ENCODE measurements around the gene GGT1.
"Not testable (repeated sequence)": the region's sequence is repeated elsewhere in the genome, so short reads cannot be mapped to it uniquely, and the experiment has no call there.

Gene GGT1

DNA sequence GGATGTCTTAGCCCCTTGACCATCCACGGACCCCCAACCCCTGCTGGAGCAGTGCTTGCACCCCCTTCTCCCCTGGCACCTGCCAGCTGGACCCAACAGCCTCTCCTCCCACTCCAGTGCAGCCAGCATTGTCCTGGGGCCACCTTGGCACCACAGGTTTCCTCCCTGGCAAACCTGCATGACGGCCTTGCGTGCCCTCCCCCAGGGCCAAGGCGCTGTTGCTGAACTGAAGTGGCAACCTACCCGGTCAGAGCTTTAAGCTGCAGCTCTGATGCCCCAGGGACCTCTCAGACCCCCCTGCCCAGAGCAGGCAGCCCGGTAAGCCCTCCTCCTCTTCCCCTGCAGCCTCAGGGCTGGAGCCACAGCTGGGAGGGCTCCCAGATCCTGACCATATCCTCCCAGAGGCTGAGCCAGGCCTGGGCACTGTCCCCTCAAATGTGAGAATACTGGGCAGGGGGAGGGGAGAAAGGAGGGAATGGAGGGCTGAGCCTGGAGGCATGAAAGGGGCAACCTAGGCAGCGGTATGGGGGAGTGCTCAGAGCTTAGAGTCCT, 8.3 kb upstream of the GGT1 start:
- no peak for TF ChIP-seq JUND (IDR thresholded peaks at IDR 0.05; ENCODE audit: low read depth)
- in situ Hi-C loops (cut with HindIII; ENCODE audit: low pct_unique_long_range_greater_than_20kb, low sequenced_read_pairs): no loop called here
- peak; percentile 51 to 89 for DNase-seq (ENCODE audit: low read depth in 1 of 2, low spot score in 1 of 2)

DNA sequence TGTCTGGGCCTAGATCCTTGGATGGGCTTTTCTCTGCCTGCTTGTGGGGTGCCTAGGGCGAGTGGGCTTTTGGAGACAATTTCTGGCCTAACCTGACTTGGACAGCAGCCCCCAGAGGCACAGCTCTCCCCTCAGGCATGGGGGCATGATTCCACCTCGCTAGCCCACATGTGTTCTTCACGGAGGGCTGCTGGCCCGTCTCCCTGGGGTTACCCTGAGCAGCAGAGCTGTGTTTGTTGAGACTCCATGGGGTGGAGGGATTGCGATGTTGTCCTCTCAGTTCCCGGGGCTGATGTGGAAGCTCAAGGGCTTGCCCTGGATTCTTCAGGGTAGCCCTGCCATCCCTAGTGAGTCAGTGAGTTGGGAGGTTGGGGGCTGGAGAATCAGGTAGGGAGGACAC, 7.8 kb upstream of the GGT1 start:
- TF ChIP-seq JUND (IDR thresholded peaks at IDR 0.05; ENCODE audit: low read depth): no peak
- DNase-seq (ENCODE audit: low read depth in 1 of 2, low spot score in 1 of 2): no peak
- in situ Hi-C loops (cut with HindIII; ENCODE audit: low pct_unique_long_range_greater_than_20kb, low sequenced_read_pairs): no loop called here

DNA sequence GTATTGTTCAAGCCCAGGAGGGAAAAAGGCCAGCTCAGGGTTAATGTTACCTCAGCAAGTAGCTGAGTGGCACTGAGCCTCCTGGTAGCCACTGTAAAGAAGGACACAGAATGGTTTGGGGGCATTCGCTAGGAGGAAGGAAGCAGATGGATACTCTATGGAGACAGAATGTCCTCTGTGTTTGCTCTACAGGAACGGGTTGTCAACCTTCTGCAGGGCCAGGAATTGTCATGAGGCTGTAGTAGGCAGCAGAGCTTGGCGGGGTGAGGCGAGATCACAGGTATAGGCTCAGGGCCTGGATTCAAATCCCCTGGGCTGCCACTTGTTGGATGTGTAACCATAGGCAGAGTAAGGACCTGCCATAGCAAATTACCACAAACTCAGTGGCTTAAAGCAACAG, 7.1 kb upstream of the GGT1 start:
- in situ Hi-C loops (cut with HindIII; ENCODE audit: low pct_unique_long_range_greater_than_20kb, low sequenced_read_pairs): no loop called here
- no peak for TF ChIP-seq JUND (IDR thresholded peaks at IDR 0.05; ENCODE audit: low read depth)

DNA sequence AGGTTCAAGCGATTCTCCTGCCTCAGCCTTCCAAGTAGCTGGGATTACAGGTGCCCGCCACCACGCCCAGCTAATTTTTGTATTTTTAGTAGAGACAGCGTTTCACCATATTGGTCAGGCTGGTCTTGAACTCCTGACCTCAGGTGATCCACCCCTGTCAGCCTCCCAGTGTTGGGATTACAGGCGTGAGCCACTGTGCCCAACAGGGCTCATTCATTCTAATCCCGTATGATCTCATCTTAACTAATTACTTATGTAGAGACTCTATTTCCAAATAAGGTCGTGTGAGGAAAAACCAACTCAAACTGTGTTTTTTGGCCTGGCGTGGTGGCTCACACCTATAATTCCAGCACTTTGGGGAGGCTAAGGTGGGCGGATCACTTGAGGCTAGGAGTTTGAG, 5.9 kb upstream of the GGT1 start:
- in situ Hi-C loops (cut with HindIII; ENCODE audit: low pct_unique_long_range_greater_than_20kb, low sequenced_read_pairs); DNase-seq (ENCODE audit: low read depth in 1 of 2, low spot score in 1 of 2): not testable (repeated sequence)

More for the DNA sequence above, 7.1 kb upstream of the GGT1 start:
- DNase-seq (ENCODE audit: low read depth in 1 of 2, low spot score in 1 of 2): no peak

DNA sequence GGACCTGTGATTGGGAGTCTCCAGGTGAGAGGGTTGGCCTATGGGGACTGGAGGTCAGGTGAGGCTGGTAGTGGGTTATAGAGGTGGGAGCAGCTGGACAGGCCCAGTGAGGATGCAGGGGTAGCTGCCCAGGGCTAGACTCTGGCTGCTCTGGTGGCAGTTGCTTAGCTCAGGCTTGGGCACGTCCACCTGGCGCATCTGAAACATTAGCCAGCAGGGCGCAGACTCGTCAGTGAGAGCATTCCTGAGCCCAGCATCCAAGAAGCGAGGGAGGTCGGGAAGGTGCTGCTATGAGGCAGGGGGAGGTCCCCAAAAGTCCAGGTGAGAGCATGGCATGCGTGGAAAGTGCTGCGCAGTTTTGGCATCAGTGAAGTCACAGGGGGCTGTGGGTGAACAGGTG, 3.5 kb upstream of the GGT1 start:
- no peak for TF ChIP-seq JUND (IDR thresholded peaks at IDR 0.05; ENCODE audit: low read depth)
- no peak for DNase-seq (ENCODE audit: low read depth in 1 of 2, low spot score in 1 of 2)
- in situ Hi-C loops (cut with HindIII; ENCODE audit: low pct_unique_long_range_greater_than_20kb, low sequenced_read_pairs): no loop called here

DNA sequence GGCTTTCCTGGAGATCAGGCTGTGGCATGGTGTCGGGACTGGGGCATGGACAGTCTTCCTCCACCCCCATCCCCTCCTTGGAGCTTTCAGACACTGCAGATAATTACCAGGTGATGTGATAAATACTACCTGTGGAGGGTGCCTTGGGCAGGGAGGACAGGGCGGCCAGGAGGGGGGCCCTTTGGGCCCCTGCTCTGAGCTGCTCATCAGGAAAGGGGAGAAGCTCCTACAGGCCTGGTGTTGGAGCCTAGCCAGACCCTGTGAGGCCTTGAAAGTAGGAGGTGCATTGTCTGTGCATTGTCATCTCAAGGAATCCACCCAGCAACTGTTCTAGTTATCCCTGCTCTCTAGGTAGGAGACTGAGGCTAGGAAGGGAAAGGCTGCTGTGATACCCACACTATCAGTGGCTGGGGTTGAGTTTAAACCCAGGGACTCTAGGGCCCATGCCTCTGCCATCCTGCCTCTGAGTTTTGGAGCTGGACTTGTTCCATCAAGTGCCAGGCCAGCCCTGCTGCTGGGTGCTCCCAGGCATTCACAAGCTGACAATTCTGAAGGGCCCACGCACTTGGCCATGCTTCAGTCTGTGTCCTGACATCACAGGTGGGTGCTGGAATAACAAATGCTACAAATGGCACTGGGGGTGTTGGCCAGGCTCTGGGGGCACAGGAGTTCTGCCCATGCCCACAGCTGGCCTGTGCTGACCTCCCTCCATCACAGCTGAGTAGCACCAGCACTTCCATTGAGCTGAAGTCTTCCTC, 2.9 kb upstream of the GGT1 start:
- DNase-seq (ENCODE audit: low read depth in 1 of 2, low spot score in 1 of 2); in situ Hi-C loops (cut with HindIII; ENCODE audit: low pct_unique_long_range_greater_than_20kb, low sequenced_read_pairs): not testable (repeated sequence)

DNA sequence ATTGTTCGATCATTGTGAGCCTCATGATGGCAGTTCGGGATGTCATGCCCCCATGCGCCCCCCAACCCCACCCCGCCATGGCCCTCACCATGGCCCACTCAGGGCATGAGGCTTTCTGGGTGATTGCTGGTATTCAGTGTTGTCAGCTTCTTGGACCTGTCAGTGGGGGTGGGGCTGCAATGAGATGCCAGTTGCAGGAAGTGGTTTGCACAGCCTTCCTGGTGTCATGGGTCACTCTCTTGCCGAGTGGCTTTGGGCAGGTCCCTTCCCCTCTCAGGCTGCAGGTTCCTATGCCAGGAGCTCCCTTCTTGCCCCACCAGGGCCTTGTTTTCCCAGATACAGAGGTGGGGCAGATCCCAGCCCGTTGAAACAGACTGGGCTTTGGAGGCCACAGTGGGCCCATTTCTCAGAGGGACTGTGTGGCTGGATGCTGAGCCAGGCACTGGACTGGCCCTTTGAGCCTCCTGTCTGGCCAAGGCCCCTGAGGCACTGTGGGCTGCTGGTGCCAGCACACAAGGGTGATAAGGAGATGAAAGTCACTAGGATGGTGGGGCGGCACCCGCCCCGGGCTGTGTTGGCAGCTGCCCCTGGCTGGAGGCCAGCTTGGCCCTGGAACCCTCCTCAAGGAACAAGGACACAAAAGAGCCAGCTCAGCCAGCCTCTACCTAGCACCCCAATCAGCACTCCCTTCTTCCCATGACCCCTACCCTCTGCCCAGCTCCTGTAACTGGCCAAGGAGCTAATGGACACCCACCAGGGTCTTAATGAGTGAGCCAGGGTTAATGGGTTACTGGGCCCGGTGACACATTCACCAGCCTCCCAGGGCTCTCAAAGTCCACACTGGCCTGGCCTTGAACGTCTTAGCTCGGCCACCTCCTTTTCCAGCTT, 1.5 kb upstream of the GGT1 start:
- in situ Hi-C loops (cut with HindIII; ENCODE audit: low pct_unique_long_range_greater_than_20kb, low sequenced_read_pairs): no loop called here
- peak in 1 of 2 experiments; percentile 46 for DNase-seq (ENCODE audit: low read depth in 1 of 2, low spot score in 1 of 2)
- no peak for TF ChIP-seq JUND (IDR thresholded peaks at IDR 0.05; ENCODE audit: low read depth)

DNA sequence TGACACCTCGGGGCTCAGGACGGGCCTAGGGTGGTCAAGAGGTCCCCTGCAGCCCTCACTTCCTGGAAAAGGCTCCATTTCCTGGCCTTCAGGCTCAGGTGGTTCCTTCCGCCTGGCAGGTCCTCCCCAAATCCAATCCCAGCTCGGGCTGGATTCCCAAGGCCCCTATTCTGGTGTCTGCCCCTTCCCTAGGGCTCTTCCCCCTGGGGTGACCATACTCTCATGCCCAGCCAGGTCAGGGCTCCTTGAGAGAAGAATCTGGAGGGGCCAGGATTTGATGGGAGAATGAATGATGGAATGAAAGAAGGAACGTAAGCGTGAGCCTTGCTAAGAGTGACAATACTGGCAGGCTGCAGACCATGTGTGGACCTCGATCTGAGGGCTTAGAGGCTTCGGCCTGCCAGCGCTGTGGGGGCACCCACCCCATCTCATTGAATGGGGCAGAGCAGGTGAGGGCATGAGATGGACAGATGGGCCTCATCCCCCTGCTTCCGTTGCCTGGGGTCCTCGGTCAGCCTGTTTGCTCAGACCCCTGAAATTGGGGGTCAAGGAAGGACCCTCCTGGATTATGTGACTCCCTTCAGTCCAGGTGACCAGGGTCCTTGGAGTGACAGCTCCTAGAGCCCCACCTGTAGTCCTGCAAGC, 766 bp upstream of the GGT1 start:
- DNase-seq (ENCODE audit: low read depth in 1 of 2, low spot score in 1 of 2); in situ Hi-C loops (cut with HindIII; ENCODE audit: low pct_unique_long_range_greater_than_20kb, low sequenced_read_pairs): not testable (repeated sequence)

DNA sequence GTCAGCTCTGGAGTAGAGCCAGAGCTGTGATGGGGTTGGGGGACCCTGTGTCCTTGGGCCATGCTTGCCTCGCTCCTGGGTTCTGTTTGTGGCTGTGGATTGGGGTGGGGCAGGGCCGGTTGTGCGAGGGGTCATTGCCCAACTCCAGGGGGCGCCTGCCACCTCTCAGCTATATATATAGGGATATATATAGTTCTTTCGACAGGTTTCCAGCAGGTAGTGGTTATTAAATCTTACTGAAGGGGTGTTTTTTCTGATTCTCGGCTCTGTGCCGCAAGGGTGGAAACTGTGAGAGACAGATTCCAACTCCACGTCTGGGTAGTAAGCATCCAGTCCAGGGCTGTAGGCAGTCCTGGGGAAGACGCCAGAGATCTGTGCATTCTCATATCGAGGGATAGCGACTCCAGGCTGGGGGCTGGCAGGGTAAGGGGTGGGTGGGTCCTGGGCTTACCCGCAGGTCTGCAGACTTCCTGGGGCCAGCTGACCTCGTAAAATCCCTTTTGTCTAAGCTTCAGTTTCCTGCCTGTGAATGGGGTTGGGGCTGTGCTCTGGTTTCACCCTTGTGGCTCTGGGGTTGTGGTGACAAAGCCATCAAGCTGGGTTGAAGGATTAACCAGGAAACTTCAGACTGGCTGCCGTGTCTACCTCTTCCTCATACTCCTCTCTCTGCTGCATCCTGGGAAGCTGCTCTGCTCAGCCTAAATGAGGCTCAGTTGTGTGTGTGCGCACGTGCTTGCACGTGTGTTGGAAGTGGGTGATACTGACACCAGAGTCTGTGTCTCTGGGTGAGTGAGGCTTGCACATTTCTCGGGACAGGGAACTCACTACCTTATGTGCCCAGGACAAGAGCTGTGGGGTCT, 1.0 kb downstream of the GGT1 start:
- in situ Hi-C loops (cut with HindIII; ENCODE audit: low pct_unique_long_range_greater_than_20kb, low sequenced_read_pairs); DNase-seq (ENCODE audit: low read depth in 1 of 2, low spot score in 1 of 2): not testable (repeated sequence)

DNA sequence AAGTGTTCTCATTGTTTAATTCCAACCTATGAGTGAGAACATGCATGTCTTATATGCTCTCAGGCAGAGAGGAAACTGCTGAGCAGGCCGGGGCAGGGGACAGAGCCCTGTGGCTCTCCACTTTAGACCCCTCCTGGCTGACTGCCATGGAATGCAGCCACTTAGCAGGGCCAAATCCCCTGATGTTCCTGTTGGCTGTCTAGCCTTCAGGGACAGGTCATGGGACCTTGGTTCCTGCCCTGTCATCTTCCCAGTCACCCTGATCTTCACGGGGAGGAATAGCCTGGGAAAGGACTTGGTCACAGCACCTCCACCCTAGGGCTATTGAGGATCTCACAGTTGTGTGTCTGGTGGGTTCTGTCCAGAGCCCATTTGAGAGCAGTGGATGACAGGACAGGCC, 3.3 kb downstream of the GGT1 start:
- in situ Hi-C loops (cut with HindIII; ENCODE audit: low pct_unique_long_range_greater_than_20kb, low sequenced_read_pairs); DNase-seq (ENCODE audit: low read depth in 1 of 2, low spot score in 1 of 2): not testable (repeated sequence)

DNA sequence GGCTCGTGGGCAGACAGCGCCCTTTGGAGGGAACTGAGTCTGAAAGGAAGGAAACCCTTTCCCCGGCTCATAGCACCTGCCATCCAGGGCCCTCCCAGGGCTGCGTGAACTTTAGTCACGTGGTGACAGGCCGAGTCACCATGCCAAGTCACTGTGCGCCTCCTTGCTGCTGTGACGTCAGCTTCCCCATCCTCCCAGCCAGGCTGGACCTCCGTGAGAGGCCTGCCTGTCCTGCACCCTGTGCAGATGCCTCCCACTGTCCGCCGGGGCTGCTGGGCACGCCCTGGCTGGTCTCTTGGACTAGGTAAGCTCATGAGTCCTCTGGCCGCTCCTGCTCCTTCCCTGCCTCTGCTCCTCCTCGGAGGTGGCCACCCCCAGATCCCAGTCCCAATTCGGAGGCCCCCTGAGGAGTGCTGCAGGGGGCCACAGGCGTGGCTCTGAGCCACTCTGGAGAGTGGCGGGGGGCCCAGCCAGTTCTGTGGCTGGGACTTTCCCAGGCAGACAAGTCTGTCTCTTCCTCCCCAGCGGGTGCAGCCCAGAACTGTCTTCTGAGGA, 4.5 kb downstream of the GGT1 start:
- DNase-seq (ENCODE audit: low read depth in 1 of 2, low spot score in 1 of 2); in situ Hi-C loops (cut with HindIII; ENCODE audit: low pct_unique_long_range_greater_than_20kb, low sequenced_read_pairs): not testable (repeated sequence)

DNA sequence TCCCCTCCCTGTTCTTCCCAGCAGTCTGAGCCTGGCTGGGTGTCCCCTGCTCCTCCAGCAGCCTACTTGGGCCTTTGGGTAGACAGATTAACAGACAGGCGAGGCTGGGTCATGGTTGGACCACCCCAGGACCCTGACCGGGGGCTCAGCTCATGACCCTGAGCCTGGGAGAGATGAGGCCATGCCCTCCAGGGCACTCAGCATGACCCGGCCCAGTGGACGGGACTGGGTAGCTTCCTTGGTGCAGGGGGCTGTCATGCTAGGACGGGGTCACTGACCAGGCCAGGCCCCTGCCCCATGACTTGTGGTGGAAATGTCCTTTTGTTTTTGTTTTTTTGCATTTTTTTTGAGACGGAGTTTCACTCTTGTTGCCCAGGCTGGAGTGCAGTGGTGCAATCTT, 5.3 kb downstream of the GGT1 start:
- DNase-seq (ENCODE audit: low read depth in 1 of 2, low spot score in 1 of 2); in situ Hi-C loops (cut with HindIII; ENCODE audit: low pct_unique_long_range_greater_than_20kb, low sequenced_read_pairs): not testable (repeated sequence)

DNA sequence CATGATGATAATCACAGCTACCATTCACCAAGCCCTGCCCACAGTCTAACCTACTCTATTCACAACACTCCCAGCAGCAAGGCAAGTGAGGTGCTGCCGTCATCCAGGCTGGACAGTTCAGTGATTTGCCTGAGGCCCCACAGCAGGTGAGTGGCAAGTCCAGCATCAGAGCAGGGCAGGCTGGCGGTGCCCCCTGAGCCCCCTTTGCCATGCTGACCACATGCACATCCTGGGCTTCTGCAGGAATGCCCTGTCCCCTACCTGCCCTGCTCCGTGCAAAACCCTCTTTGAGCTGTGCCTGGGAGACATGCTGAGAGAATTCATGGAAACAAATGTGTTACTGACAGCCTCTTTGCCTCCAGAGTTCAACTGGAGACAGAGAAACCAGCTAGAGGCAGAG, 6.9 kb downstream of the GGT1 start:
- DNase-seq (ENCODE audit: low read depth in 1 of 2, low spot score in 1 of 2); in situ Hi-C loops (cut with HindIII; ENCODE audit: low pct_unique_long_range_greater_than_20kb, low sequenced_read_pairs): not testable (repeated sequence)

DNA sequence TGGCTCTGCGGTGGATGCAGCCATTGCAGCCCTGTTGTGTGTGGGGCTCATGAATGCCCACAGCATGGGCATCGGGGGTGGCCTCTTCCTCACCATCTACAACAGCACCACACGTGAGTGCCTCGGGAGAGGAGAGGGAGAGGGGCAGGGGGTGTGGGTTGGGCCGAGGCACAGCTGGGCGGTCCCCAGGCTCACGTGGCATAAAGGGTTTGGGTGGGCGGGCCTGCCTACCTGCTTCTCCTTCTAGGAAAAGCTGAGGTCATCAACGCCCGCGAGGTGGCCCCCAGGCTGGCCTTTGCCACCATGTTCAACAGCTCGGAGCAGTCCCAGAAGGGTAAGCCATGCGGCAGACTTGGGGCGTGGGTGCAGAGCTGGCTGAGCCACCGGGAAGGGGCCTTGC, 11.8 kb downstream of the GGT1 start:
- DNase-seq (ENCODE audit: low read depth in 1 of 2, low spot score in 1 of 2); in situ Hi-C loops (cut with HindIII; ENCODE audit: low pct_unique_long_range_greater_than_20kb, low sequenced_read_pairs): not testable (repeated sequence)

DNA sequence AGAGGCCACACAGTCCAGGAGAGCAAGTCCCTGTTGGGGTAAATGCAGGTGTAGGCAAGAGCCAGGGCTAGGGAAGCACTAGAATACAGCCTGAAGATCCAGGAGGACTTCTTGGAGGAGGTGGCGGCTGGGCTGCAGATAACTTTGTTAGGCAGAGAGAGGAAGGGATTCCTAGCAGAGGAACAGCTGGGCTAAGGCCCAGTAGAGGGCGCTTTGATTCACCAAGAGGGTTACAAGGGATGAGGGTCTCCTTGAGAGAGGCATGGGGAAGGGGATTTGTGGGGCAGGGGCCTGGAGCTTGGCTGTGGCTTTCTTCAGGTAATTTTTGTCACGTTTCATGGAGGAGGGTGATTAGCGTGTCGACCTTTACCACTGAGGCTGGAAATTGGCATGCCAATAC, 18.3 kb downstream of the GGT1 start:
- DNase-seq (ENCODE audit: low read depth in 1 of 2, low spot score in 1 of 2); in situ Hi-C loops (cut with HindIII; ENCODE audit: low pct_unique_long_range_greater_than_20kb, low sequenced_read_pairs): not testable (repeated sequence)

DNA sequence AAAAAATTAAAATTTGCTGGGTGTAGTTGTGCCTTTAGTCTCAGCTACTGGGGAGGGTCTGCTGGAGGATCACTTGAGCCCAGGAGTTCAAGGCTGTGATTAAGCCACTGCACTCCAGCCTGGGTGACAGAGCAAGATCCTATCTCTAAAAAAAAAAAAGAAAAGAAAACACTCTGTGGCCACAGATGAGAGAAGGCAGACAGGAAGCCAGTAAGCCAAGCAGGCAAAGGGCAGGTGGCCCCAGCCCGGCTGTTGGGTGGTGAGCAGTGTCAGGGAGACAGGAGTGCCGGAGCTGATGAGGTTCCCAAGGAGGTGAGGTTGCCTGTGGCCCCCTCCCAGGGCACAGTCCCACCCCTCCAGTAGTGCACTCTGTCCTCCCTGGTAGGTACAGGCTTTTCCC, 19.6 kb downstream of the GGT1 start:
- DNase-seq (ENCODE audit: low read depth in 1 of 2, low spot score in 1 of 2); in situ Hi-C loops (cut with HindIII; ENCODE audit: low pct_unique_long_range_greater_than_20kb, low sequenced_read_pairs): not testable (repeated sequence)
